NB4 (cell line): ENCODE measurements around the gene ABLIM1.

Experiments used
- MYC ChIP-seq: IDR thresholded peaks from 2 replicates; pipeline ENCODE4 v1.6.1; 2011; ENCODE audit warnings: low read depth, low read length
- TF ChIP-seq, protein P1 (sequence below): IDR thresholded peaks from one replicate; pipeline ENCODE4 v1.5.1; 2012; ENCODE audit warnings: low read depth, low read length

DNA sequence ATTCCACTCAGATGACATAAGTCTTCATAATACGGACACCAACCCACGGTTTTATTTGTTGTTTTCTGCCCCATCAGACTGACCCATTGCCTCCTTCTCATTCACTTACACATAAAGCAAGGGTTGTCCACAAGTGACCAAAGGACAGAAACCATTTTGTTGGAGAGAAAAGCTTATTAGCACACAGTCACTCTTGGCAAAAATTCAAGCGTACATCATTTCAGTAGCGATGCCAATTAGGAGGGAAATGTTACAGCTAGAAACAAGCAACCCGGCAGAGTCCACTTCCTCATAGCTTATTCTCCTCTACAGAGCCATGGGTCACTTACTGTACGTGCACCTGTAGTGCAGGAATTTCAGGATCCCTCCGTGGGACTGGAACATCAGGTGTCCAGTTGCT is 23.0 kb downstream of the ABLIM1 start:
- TF ChIP-seq, protein P1, sequence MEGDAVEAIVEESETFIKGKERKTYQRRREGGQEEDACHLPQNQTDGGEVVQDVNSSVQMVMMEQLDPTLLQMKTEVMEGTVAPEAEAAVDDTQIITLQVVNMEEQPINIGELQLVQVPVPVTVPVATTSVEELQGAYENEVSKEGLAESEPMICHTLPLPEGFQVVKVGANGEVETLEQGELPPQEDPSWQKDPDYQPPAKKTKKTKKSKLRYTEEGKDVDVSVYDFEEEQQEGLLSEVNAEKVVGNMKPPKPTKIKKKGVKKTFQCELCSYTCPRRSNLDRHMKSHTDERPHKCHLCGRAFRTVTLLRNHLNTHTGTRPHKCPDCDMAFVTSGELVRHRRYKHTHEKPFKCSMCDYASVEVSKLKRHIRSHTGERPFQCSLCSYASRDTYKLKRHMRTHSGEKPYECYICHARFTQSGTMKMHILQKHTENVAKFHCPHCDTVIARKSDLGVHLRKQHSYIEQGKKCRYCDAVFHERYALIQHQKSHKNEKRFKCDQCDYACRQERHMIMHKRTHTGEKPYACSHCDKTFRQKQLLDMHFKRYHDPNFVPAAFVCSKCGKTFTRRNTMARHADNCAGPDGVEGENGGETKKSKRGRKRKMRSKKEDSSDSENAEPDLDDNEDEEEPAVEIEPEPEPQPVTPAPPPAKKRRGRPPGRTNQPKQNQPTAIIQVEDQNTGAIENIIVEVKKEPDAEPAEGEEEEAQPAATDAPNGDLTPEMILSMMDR: no peak
- no peak for TF ChIP-seq MYC
